SK-N-SH (cell line): ENCODE measurements around the gene NSF.
"Not testable (repeated sequence)": the region's sequence is repeated elsewhere in the genome, so short reads cannot be mapped to it uniquely, and the experiment has no call there.

Experiments
- MAX ChIP-seq: IDR thresholded peaks from 2 replicates; pipeline ENCODE4 v1.4.0; 2012; ENCODE audit warnings: low read depth
- MEF2A ChIP-seq: IDR thresholded peaks from 2 replicates; pipeline ENCODE4 v1.4.0; 2012; ENCODE audit warnings: low read depth, borderline replicate concordance
- TAF1 ChIP-seq: IDR thresholded peaks from 2 replicates; pipeline ENCODE4 v1.6.1; 2012; ENCODE audit warnings: low read depth, mild to moderate bottlenecking, low read length, moderate library complexity, borderline replicate concordance
- TF ChIP-seq, protein P1 (sequence below): fragments of 200-600 bp; sonication (generic); IDR thresholded peaks from 2 replicates; pipeline ENCODE4 v1.6.1; 2017; ENCODE audit warnings: antibody characterized with exemption, mild to moderate bottlenecking, moderate library complexity

GRCh38 chr17:46793023-46793422, 202.6 kb downstream of the NSF start:
- TF ChIP-seq, protein P1, sequence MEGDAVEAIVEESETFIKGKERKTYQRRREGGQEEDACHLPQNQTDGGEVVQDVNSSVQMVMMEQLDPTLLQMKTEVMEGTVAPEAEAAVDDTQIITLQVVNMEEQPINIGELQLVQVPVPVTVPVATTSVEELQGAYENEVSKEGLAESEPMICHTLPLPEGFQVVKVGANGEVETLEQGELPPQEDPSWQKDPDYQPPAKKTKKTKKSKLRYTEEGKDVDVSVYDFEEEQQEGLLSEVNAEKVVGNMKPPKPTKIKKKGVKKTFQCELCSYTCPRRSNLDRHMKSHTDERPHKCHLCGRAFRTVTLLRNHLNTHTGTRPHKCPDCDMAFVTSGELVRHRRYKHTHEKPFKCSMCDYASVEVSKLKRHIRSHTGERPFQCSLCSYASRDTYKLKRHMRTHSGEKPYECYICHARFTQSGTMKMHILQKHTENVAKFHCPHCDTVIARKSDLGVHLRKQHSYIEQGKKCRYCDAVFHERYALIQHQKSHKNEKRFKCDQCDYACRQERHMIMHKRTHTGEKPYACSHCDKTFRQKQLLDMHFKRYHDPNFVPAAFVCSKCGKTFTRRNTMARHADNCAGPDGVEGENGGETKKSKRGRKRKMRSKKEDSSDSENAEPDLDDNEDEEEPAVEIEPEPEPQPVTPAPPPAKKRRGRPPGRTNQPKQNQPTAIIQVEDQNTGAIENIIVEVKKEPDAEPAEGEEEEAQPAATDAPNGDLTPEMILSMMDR = not testable (repeated sequence)
- TF ChIP-seq MEF2A, TAF1, MAX: not testable (repeated sequence)
